GM18511 (cell line): ENCODE measurements around the gene NR3C2.
A peak's percentile ranks its signal among the peaks of the same experiment; 100 is the strongest.

Experiments
- ATAC-seq: cut with Tn5 transposase; IDR thresholded peaks from one replicate; pipeline ENCODE4 v1.9.1; 2021; ENCODE audit warnings: mild to moderate bottlenecking, moderate library complexity; ENCODE audit not compliant: unreplicated experiment

NR3C2 gene

DNA sequence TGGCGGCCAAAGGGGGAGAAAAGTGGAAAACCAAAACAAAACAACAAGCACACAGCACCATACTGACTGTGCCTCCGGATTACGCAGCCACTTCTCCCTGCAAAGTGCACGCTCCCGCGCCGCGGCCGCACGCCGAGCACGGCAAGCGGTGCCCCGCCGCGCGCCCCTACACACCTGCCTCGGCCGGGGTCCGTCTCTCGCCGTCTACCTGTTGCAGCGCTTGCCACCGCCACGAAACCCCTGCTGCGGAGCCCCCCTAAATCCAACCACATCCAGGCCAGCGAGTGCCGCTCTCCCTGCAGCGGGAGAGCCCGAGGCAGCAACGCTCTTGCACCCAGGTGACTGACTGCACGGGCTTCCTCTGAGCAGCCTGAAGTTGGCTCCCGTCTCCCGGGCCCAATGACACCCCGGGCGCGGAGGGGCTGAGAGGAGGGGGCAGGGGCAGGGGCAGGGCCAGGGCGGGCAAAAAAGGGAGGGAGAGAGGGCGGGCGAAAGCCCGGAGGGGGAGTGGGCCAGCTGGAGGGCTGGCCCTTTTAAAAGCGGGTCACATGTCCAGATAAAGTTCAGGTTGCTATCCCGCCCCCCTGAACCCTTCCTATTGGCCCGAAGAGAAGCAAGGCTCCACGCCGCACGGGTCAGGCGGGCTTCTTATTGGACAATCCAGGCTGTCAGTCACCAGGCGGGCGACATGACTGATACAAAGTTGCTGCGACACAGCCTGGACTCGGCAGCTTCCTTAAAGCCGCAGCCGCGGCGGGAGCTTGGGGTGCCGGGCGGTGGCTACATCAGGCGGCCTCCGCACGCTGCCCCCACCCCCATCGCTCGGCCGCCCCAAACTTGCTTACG, at the start of gene NR3C2:
NR3C2 (minus strand) TSS at position 429 of the 846 bp plus-strand sequence.
- ATAC-seq: peak; percentile 95

DNA sequence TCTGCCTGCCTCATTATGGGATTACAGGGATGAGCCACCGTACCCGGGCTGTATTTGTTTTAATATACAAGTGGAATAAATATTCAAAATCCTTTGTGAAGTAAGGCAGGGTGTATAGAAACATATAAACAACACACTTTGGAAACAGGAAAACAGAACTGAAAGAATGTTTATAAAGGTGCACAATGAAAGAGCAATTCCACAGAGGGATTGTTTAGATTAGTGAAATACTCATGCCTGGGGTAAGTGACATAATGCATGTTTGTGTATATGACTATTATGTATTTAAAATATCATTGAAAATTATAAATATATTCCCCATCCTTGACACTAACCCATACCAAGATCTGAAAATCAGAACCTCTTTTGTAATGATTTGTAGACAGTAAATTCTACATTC, 45.0 kb upstream of the NR3C2 start:
- no peak for ATAC-seq

DNA sequence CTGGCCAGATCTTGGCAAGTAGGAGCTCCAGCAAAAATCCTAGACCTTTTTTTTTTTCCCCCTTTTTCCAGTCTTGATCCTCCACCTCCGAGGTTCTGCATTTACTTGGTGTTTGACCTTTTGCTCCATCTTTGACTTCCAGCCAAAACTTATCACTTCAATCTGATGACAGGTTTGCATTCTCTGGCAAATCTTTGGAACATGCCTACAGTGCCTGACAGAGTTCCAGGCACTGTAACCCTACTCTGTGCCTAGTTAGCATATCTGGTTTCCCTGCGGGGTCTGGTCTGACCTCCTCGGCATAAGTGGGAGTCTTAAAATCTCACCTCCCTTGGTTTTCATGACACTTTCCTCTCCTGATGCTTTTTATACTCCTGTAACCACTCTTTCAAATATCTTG, 39.4 kb upstream of the NR3C2 start:
- ATAC-seq: no peak

DNA sequence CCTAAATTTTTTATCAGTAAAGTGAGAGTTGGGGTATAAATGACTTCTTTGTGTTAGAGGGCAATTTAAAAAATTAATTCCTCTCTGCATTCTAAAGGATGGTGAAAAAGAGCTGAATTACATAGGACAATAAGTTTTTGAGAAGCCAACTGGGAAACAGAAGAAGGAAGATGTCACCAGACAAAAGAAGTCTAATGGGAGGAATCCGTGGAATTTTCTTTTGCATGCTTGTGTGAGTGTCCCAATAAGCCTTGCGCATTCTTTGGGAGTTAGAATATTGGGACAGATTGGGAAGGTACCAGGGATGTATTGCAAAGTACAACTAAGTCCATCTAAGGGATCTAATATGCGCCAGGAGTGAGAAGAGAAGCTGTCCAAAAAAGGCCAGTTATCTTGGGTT, 35.1 kb upstream of the NR3C2 start:
- no peak for ATAC-seq

DNA sequence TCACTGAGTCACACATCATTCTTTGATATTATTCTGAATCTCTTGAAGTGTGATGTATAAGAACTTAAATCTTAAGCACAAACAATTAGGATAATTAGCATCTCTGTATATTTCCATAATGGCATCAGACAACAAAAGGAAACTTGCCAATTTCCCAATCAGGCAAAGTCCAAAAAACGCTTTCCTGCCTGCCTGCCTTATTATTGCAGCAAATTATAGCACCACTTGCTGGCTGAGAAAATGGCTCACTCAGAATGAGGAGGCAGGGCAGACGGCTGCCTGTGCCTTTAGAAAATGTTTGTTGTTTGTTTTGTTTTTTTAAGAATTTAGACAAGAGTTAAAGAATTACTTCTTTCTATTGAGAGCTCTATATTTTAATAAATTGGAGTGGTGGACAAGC, 27.7 kb upstream of the NR3C2 start:
- no peak for ATAC-seq

DNA sequence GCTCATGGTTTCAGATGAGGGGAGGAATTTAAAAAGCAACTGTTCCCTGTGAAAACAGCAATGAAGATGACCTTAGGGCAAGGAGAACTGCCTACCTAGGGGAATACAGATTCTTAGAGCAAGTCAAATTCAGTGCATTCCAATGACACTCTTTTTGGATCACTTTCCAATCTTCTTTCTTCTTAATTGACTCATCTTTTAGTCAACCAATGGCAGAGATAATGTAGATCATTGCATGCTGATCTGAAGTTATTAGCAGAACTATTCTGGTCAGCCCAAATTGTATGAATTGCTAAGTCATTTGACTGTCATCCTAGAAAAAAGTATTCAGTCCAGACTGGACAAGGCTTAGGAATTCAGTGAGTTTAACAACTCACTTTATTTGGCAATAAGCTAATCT, 12.6 kb upstream of the NR3C2 start:
- no peak for ATAC-seq

DNA sequence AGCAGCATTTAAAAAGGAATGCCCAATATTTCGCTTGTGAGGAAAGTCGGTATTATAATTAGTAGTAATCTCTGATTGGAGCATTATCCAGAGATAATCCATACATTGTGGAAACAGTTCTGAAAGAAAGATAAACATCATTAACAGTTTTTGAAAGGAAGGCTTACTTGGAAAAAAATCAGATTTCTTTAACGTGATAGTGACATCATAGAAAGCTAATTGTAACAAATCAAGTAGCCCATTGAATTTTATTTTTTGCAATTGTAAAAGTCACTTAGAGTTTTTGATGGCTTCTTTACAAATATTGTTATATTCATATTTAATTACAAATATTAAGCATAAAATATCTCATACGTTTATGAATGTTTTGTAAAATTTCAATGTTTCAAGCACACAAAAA, 11.6 kb upstream of the NR3C2 start:
- no peak for ATAC-seq

DNA sequence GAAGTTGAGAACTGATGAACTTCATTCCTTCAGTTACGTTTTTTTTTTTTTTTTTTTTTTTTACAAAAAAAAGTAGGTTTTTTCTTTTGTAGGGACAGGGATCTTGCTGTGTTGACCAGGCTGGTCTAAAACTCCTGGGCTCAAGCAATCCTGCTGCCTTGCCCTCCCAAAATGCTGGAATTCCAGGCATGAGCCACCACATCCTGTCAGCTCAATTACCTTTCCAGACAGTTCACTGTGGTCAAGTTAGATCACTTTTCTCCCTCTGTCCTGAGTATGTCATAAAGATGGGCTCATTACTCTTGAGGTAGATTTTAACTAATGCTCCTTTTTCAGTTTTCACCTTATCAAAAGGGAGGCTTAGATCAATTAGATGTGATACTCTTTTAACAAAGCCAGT, 10.8 kb upstream of the NR3C2 start:
- ATAC-seq: no peak

DNA sequence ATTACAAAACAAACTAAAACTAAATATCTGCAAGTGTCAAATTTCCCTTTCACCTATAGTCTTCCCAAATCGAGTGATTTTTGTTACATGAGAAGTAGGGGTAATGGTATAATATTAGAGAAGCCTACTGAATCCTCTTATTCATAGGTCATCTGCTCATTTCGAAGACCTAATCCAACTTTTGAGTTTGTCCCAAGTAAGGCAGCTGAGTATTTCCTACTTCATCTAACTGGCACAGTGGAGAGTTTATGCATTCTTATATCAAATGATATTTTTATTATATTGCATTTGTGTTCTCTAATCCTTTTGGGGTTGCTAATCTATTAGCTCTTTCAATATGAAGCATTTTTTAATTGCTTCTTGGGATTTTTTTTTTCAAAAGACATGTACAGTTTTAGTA, 7.7 kb upstream of the NR3C2 start:
- no peak for ATAC-seq

DNA sequence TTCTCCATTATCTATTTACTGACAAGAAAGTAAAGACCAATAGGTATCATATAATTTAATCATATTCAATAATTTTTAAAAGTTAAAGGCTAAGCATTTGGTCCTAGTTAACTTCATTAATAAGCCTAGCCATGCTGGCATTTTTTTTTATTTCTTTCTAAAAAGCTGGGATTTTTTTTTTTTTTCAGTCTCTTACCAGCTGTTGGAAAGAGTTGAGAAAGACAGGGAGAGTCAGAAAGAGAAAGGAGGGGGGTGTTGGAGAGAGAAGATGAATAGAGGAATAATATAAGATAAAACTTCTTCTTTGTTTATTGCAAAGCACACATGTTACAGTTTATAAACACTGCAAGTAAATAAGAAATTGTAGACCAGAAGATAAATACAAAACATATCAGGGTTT, 5.9 kb upstream of the NR3C2 start:
- no peak for ATAC-seq

DNA sequence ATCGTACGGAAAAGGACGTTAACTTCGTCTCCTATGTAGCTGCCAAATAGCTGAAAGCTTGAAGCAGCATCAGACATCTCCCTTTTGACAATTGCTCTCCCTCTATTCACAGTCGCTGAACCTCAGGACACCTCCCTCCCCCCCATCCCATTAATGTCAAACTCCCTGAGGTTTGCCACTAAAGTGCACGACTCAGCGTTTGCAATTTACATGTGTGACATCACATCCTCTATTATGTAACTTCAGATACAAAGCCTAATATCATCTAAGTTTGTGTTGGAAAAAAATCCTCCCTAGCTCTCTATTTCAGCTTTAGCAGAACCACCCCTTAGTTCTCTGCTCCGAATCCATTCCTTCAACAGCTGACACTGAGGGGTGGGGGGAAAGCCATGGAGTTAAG, 5.5 kb upstream of the NR3C2 start:
- ATAC-seq: no peak

DNA sequence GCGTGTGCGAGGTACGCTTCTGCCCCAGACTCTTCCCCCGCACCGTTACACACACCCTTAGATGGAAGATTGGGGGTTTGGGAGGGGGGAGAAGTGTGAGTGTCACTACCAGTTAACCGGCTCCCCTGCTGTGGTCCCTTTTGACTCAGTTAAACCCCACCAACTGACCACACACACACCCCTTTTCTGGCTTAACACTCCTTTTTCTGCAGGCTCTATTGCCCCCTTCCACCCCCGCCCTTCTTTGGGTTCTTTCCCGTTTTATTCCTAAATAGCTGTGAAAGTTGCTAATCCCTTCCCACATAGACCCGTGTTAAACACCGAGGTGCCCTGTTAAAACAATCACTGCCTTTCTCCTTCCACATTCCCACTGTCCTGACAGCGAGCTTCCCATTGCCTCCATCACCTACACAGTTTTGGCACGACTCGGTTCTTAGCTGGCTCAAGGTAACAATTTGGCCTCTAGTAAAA, 3.7 kb upstream of the NR3C2 start:
- ATAC-seq: no peak

DNA sequence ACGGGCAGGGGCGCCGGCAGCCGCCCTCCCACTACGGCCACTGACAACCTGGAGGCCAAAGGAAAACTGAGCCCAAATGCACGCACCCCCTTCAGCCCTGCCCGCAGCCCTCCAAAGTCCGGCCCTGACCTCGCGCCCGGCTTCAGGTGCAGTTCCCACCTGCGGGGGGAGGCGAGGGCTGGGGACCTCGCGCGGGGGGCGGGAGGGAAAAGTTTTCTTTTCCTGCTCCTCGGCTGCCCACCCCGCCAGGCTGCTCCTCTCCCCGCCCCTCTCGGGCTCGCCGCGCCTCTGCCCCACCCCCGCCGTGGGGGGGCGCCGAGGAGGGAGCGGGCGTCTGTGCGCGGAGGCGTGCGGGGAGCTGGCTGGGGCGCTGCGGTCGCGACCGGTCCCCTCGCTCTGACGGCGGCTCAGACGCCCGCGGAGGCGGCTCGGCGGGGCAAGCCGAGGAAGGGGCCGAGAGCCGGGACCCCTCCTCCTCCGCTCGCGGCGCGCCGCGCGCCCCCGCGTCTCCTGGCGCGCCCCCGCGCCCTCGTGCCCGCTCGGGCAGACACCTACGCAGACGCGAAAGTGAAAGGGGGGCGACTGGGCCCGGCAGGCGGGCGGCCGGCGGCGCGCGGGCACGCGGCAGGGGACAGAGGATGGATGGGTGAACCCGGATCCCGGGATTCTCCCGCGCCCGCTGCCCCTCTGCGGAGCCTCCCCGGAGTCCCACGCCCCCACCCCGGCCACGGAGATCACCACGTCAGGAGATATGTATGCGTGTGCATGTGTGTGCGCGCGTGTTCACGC, 3.1 kb upstream of the NR3C2 start:
- ATAC-seq: peak; percentile 12

DNA sequence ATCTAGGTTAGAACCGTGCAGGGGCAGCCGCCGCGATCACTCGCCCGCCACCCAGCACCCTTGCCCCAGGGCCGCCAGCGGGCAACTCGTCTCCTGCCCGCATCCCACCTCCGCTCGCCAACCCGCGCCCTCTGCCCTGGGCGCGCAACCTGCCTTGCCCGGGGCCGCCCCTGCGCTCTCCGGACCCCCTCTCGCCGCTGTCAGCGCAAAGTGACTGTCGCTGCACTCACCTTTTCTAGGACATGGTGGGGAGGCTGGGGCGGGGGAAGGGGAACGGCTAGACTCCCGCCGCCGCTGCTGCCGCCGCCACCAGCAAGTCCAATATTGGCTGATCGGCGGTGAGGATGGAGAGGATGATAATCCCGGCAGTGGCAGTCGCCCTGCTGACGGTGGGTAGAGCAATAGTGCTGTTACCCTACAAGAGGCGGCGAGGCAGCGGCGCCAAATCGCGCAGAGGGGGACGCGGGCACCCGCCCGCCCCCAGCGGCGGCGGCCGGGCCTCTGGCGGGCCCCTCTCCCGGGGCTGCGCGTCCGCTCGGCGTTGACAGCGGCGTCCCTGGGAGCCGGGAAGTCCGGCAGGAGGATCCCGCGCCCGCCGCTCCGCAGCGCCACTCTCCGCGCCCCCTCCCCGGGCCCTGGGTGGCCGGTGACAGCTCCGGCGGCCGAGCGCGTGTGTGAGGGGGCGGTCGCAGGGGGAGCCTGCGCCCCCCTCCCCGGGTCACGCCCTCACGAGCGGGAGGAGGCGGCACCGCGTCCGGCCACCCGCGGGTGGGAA, 2.3 kb upstream of the NR3C2 start:
- no peak for ATAC-seq

DNA sequence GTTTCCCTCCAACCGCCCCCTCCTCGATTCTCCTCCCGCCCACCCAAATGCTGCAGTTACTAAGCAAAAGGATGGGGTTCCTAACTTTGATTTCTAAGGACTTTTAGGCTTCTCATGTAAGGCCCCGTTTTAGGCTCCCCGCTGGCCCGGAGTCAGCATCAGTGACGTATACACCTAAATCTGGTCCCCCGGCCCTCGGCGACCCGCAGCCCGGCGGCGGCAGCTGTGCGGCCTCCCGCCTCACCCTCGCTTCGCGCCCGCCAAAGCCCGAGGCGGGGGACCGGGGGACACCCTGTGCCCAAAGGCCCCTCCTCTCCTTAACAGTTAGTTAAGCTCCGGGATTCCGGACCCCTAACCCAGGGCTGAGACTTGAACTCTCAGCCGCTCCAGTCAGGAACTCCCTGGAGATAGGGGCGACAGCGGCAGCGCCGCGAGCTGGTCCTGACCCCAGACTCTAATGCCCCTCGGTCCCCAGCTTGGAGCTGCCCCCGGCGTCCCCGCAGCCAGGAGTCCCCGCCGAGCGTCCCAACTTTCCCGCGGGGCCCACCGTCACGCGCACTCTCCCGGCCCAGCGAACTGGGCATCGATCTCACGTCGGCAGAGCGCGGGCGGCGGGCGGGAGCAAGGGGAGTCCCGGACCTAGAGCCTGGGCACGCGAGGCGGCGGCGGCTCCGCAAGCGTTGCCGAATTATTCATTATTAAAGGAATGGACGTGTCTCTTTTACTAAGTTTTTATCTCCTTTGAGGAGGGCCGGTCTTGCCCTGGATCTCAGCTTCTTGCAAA, 1.5 kb upstream of the NR3C2 start:
- no peak for ATAC-seq

DNA sequence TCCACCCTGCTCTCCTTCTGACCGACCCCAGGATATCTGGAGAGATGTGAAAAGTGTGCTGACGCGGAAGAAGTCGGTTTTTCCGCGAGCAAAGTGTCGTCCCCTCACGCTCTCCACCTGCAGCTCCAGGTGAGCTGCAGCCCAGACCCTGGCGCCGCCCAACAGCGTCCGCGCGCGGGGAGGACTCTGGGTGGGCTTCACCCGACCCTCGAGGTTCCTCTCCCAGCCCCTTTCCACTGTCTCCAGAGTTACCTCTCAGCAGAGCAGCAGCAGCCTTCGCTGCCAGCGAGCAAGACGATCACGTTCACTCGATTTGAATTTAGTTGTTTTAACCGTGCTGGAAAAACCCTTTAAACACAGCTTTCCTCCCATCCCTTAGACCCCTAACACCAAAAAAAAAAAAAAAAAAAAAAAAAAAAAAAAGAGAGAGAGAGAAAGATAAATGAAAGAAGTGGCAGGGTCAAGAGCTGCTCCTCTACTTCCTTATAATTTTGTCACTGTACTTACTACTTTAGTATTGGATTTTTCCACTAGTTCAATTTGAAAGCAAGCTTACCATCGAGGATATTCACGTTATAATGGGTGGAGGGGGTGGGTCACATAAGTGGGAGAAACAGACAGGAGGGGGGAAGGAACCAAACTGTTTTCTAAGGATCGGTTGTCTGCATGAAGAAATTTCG, 758 bp upstream of the NR3C2 start:
- peak; percentile 15 for ATAC-seq

DNA sequence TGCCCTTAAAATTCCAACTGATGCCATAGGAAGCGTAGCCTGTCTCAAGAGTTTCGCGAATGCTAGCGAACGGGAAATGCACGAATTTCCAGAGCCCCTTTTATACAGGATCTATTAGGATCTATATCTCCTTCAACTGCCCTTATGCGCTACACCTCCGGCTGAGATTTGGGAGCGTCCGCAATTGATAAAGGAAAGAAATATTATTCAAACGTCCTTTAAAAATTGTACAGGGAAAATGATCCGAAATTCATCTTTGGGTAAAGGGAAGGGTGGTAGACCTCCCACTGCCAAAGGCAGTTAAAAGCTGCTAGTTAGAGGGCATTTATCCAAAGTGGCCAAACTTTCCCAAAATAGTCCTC, 609 bp downstream of the NR3C2 start:
- no peak for ATAC-seq

DNA sequence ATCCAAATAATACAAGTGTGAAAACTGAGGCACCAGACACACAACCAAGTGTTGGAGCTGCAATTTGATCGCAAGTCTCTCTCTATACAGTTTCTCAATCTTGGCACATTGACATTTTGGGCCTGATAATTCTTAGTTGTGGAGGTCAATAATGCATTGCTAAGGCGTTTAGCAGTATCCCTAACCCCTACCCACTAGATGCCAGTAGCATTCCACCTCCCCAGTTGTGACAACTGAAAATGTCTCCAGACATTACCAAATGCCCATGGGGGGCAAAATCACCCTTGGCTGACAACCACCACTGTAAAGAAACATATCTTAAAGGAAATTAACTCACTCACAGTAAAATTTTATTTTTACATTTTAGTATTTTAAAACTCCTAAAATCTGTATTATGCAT, 4.2 kb downstream of the NR3C2 start:
- no peak for ATAC-seq

DNA sequence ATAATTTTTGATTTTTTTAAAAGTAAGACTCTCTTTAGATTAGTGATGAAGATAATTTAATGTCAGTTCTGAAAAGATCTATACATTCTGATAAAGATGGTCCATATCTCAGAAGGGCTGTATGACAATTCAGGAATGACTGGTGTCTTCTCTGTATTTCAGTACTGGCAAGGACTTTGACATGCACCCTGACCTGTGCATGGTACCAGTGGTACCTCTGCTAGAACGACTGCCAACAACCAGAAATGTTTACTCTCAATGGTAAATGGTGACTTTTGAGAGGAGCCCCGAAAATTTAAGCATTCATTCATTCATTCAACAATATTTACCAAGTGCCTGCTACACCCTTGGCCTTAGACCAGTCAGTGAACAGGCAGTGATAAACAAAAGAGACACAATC, 4.8 kb downstream of the NR3C2 start:
- no peak for ATAC-seq

DNA sequence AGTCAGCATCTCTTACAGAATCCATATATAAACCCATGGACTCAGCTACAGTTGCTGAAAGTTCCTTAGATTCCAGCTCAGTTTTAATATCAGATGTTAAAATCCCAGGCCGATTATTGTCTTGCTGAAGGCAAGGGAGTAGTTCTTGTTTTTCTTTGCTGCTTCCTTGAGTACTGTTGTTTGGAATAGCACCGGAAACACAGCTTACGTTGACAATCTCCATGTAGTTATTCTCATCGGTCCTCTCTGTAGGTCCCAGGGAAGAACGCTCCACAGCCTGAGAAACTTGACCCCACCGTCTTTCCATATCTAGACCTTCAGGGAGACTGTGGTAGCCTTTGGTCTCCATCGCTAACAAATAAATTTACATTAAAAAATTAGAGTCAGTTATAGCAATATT, 5.7 kb downstream of the NR3C2 start:
- no peak for ATAC-seq
